Adrenal gland (tissue), 5 donors: ENCODE measurements around the gene TBC1D9B.

ENCODE experiments used
- POLR2A ChIP-seq, 2 donors: fragments of 450-650 bp; IDR thresholded peaks; one replicate each; pipeline ENCODE4 v1.6.1; 2017; ENCODE audit warnings: antibody characterized with exemption in 2 of 2, mild to moderate bottlenecking in 2 of 2, moderate library complexity in 1 of 2
- TF ChIP-seq, protein P1 (sequence below), 6 experiments: fragments of 450-650 bp in 4 of 6; fragments of 200-600 bp in 2 of 6; sonication (generic) in 1 of 6; IDR thresholded peaks; 1 replicate in 5 of 6; 2 replicates in 1 of 6; pipeline versions ENCODE4 v1.5.1 to v1.8.0; 2016 to 2021; ENCODE audit warnings: antibody characterized with exemption in 6 of 6, mild to moderate bottlenecking in 2 of 6, moderate library complexity in 1 of 6
- donor health status: DM: no; HTN: no; CAD: no.

DNA sequence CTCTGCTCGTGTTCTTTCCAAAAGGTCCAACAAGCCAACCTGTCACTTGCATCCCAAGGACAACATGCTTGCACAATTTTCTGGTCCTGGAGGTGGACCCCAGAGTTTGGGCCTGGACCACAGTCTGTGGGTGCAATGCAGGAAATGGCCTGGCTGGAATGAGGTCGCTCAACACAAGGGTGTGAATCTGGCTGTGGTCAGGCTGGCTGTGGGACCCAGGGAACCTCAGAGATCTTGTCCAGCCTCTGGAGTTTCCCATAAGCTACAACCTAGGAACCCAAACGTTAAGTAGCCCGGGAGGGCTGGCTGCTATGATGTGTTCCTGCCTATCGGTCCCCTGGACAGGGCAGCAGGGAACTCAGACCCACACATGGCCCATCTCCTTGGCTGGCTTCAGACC, 15.4 kb downstream of the TBC1D9B start:
- TF ChIP-seq POLR2A (IDR thresholded peaks at IDR 0.05) = no peak
- TF ChIP-seq, protein P1, sequence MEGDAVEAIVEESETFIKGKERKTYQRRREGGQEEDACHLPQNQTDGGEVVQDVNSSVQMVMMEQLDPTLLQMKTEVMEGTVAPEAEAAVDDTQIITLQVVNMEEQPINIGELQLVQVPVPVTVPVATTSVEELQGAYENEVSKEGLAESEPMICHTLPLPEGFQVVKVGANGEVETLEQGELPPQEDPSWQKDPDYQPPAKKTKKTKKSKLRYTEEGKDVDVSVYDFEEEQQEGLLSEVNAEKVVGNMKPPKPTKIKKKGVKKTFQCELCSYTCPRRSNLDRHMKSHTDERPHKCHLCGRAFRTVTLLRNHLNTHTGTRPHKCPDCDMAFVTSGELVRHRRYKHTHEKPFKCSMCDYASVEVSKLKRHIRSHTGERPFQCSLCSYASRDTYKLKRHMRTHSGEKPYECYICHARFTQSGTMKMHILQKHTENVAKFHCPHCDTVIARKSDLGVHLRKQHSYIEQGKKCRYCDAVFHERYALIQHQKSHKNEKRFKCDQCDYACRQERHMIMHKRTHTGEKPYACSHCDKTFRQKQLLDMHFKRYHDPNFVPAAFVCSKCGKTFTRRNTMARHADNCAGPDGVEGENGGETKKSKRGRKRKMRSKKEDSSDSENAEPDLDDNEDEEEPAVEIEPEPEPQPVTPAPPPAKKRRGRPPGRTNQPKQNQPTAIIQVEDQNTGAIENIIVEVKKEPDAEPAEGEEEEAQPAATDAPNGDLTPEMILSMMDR (IDR thresholded peaks at IDR 0.05) = no peak
